SK-N-SH treated with all-trans-retinoic acid at 6 μM for 48 hours (cell line): Measurements from ENCODE around the gene GLOD4.

Experiments
- ATAC-seq: fragments of 200-7000 bp; cut with Tn5 transposase; 3 replicates; pipeline ENCODE4 v1.9.1; 2020; ENCODE audit warnings: mild to moderate bottlenecking, moderate library complexity
- ARNTL ChIP-seq: fragments of 450-650 bp; formaldehyde crosslinking; IDR thresholded peaks from 2 replicates; pipeline ENCODE4 v1.5.0; 2020; ENCODE audit warnings: low read depth, mild to moderate bottlenecking, moderate library complexity, borderline replicate concordance
- BACH2 ChIP-seq: fragments of 250-450 bp; sonication (Bioruptor Pico); IDR thresholded peaks from 2 replicates; pipeline ENCODE4 v1.9.0; 2021; ENCODE audit warnings: mild to moderate bottlenecking, borderline replicate concordance
- GLIS3 ChIP-seq: fragments of 250-450 bp; sonication (Bioruptor Pico); IDR thresholded peaks from 2 replicates; pipeline ENCODE4 v1.5.0; 2020; ENCODE audit warnings: mild to moderate bottlenecking, moderate library complexity
- ISL1 ChIP-seq: fragments of 250-450 bp; sonication (Bioruptor Pico); IDR thresholded peaks from 2 replicates; pipeline ENCODE4 v2.1.2; 2022; ENCODE audit warnings: mild to moderate bottlenecking, moderate library complexity
- OSR1 ChIP-seq: fragments of 250-450 bp; sonication (Bioruptor Pico); IDR thresholded peaks from 2 replicates; pipeline ENCODE4 v1.8.0; 2022; ENCODE audit warnings: moderate library complexity, mild to moderate bottlenecking, inconsistent platforms
- PPARA ChIP-seq: fragments of 250-450 bp; sonication (Bioruptor Pico); IDR thresholded peaks from 2 replicates; pipeline ENCODE4 v1.5.0; 2020; ENCODE audit warnings: mild to moderate bottlenecking, borderline replicate concordance
- RARB ChIP-seq: fragments of 250-450 bp; sonication (Bioruptor Pico); IDR thresholded peaks from 2 replicates; pipeline ENCODE4 v1.8.0; 2021; ENCODE audit warnings: mild to moderate bottlenecking, moderate library complexity
- SNAI2 ChIP-seq: fragments of 250-450 bp; sonication (Bioruptor Pico); IDR thresholded peaks from 2 replicates; pipeline ENCODE4 v1.5.0; 2020; ENCODE audit warnings: mild to moderate bottlenecking, moderate library complexity
- TCF4 ChIP-seq: fragments of 250-450 bp; sonication (Bioruptor Pico); IDR thresholded peaks from 2 replicates; pipeline ENCODE4 v1.8.0; 2021; ENCODE audit warnings: mild to moderate bottlenecking, moderate library complexity, borderline replicate concordance
- ZC3H10 ChIP-seq: fragments of 250-450 bp; sonication (Bioruptor Pico); IDR thresholded peaks from 2 replicates; pipeline ENCODE4 v1.5.1; 2021; ENCODE audit warnings: mild to moderate bottlenecking, moderate library complexity
- ZFP3 ChIP-seq: fragments of 250-450 bp; sonication (Bioruptor Pico); IDR thresholded peaks from 2 replicates; pipeline ENCODE4 v1.5.0; 2020; ENCODE audit warnings: mild to moderate bottlenecking, moderate library complexity
- ZNF565 ChIP-seq: fragments of 450-650 bp; formaldehyde crosslinking; conservative IDR thresholded peaks from 2 replicates; pipeline ENCODE4 v1.5.0; 2020; ENCODE audit warnings: low read depth, mild to moderate bottlenecking, moderate library complexity
- ZNF8 ChIP-seq: fragments of 450-650 bp; formaldehyde crosslinking; IDR thresholded peaks from 2 replicates; pipeline ENCODE4 v1.5.0; 2020; ENCODE audit warnings: mild to moderate bottlenecking, moderate library complexity
- TF ChIP-seq, protein P1 (sequence below): fragments of 250-450 bp; sonication (Bioruptor Pico); IDR thresholded peaks from 2 replicates; pipeline ENCODE4 v1.8.0; 2021; ENCODE audit warnings: low read depth, mild to moderate bottlenecking, moderate library complexity, borderline replicate concordance
- TF ChIP-seq, protein P2 (sequence below): fragments of 250-450 bp; sonication (Bioruptor Pico); IDR thresholded peaks from 2 replicates; pipeline ENCODE4 v1.8.0; 2020; ENCODE audit warnings: mild to moderate bottlenecking, moderate library complexity, borderline replicate concordance
- TF ChIP-seq, protein P3 (sequence below): fragments of 250-450 bp; sonication (Bioruptor Pico); IDR thresholded peaks from 2 replicates; pipeline ENCODE4 v1.5.0; 2020; ENCODE audit warnings: mild to moderate bottlenecking, moderate library complexity
- TF ChIP-seq, protein P4 (sequence below): fragments of 250-450 bp; sonication (Bioruptor Pico); IDR thresholded peaks from 2 replicates; pipeline ENCODE4 v1.5.1; 2021; ENCODE audit warnings: mild to moderate bottlenecking, moderate library complexity
- TF ChIP-seq, protein P5 (sequence below): fragments of 250-450 bp; sonication (Bioruptor Pico); IDR thresholded peaks from 2 replicates; pipeline ENCODE4 v1.5.1; 2020; ENCODE audit warnings: low read depth, mild to moderate bottlenecking, moderate library complexity

GLOD4 gene

DNA sequence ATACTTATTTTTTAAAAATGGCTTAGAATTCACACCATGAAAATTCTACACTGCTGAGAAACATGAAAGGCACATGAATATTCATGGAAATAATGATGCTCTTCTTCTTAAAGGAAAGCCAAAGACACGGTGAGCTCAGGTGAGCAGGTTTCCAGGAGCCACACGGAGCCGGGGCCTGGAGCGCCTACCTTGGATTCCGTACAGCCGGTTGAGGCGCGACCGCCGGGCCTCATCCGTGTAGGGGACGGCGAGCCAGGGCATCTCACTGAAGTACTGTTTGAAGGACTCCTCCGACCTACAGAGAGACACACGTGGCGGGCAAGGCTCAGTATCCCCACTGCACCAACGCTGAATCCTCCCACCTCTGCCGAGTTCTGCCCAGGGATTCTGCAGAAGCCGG lies 37.2 kb upstream of the GLOD4 start:
- TF ChIP-seq, protein P1, sequence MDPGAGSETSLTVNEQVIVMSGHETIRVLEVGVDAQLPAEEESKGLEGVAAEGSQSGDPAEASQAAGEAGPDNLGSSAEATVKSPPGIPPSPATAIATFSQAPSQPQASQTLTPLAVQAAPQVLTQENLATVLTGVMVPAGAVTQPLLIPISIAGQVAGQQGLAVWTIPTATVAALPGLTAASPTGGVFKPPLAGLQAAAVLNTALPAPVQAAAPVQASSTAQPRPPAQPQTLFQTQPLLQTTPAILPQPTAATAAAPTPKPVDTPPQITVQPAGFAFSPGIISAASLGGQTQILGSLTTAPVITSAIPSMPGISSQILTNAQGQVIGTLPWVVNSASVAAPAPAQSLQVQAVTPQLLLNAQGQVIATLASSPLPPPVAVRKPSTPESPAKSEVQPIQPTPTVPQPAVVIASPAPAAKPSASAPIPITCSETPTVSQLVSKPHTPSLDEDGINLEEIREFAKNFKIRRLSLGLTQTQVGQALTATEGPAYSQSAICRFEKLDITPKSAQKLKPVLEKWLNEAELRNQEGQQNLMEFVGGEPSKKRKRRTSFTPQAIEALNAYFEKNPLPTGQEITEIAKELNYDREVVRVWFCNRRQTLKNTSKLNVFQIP (CRISPR knock-in tag) = no peak
- TF ChIP-seq GLIS3 (CRISPR knock-in tag) (no peak), RARB (CRISPR knock-in tag) (no peak), TCF4 (CRISPR knock-in tag) (no peak), SNAI2 (no peak)
- TF ChIP-seq, protein P2, sequence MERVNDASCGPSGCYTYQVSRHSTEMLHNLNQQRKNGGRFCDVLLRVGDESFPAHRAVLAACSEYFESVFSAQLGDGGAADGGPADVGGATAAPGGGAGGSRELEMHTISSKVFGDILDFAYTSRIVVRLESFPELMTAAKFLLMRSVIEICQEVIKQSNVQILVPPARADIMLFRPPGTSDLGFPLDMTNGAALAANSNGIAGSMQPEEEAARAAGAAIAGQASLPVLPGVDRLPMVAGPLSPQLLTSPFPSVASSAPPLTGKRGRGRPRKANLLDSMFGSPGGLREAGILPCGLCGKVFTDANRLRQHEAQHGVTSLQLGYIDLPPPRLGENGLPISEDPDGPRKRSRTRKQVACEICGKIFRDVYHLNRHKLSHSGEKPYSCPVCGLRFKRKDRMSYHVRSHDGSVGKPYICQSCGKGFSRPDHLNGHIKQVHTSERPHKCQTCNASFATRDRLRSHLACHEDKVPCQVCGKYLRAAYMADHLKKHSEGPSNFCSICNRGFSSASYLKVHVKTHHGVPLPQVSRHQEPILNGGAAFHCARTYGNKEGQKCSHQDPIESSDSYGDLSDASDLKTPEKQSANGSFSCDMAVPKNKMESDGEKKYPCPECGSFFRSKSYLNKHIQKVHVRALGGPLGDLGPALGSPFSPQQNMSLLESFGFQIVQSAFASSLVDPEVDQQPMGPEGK (CRISPR knock-in tag) = no peak
- TF ChIP-seq, protein P3, sequence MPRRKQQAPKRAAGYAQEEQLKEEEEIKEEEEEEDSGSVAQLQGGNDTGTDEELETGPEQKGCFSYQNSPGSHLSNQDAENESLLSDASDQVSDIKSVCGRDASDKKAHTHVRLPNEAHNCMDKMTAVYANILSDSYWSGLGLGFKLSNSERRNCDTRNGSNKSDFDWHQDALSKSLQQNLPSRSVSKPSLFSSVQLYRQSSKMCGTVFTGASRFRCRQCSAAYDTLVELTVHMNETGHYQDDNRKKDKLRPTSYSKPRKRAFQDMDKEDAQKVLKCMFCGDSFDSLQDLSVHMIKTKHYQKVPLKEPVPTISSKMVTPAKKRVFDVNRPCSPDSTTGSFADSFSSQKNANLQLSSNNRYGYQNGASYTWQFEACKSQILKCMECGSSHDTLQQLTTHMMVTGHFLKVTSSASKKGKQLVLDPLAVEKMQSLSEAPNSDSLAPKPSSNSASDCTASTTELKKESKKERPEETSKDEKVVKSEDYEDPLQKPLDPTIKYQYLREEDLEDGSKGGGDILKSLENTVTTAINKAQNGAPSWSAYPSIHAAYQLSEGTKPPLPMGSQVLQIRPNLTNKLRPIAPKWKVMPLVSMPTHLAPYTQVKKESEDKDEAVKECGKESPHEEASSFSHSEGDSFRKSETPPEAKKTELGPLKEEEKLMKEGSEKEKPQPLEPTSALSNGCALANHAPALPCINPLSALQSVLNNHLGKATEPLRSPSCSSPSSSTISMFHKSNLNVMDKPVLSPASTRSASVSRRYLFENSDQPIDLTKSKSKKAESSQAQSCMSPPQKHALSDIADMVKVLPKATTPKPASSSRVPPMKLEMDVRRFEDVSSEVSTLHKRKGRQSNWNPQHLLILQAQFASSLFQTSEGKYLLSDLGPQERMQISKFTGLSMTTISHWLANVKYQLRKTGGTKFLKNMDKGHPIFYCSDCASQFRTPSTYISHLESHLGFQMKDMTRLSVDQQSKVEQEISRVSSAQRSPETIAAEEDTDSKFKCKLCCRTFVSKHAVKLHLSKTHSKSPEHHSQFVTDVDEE (CRISPR knock-in tag) = no peak
- no peak for ATAC-seq

DNA sequence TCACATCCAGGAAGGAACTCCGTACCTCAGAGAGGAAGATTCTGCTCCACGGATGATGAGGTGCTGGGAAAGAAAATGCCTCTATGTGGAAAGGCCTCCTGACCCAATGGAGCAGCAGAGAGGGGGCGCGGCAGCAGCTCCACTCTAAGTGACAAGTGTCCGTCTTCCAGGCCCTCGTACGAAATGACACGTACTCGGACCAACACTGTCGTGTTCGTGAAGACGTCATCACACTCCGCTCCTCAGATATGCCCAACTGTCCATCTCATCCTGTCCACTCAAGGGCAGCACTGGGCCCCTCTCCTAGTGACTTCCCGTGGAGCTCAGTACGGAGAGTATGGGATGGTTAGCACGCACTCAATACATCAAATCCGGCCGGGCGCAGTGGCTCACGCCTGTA lies 32.3 kb upstream of the GLOD4 start:
- no peak for ATAC-seq
- TF ChIP-seq PPARA (CRISPR knock-in tag) (no peak), ARNTL (no peak), ZNF565 (CRISPR knock-in tag) (no peak), ISL1 (CRISPR knock-in tag) (no peak), ZC3H10 (CRISPR knock-in tag) (no peak), BACH2 (no peak), OSR1 (CRISPR knock-in tag) (no peak), RARB (CRISPR knock-in tag) (no peak), ZFP3 (CRISPR knock-in tag) (no peak), ZNF8 (no peak)
- TF ChIP-seq, protein P4, sequence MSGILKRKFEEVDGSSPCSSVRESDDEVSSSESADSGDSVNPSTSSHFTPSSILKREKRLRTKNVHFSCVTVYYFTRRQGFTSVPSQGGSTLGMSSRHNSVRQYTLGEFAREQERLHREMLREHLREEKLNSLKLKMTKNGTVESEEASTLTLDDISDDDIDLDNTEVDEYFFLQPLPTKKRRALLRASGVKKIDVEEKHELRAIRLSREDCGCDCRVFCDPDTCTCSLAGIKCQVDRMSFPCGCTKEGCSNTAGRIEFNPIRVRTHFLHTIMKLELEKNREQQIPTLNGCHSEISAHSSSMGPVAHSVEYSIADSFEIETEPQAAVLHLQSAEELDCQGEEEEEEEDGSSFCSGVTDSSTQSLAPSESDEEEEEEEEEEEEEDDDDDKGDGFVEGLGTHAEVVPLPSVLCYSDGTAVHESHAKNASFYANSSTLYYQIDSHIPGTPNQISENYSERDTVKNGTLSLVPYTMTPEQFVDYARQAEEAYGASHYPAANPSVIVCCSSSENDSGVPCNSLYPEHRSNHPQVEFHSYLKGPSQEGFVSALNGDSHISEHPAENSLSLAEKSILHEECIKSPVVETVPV (CRISPR knock-in tag) = no peak
- TF ChIP-seq, protein P2 (CRISPR knock-in tag) = no peak
- TF ChIP-seq, protein P5, sequence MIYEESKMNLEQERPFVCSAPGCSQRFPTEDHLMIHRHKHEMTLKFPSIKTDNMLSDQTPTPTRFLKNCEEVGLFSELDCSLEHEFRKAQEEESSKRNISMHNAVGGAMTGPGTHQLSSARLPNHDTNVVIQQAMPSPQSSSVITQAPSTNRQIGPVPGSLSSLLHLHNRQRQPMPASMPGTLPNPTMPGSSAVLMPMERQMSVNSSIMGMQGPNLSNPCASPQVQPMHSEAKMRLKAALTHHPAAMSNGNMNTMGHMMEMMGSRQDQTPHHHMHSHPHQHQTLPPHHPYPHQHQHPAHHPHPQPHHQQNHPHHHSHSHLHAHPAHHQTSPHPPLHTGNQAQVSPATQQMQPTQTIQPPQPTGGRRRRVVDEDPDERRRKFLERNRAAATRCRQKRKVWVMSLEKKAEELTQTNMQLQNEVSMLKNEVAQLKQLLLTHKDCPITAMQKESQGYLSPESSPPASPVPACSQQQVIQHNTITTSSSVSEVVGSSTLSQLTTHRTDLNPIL (CRISPR knock-in tag) = no peak
- TF ChIP-seq, protein P3 (CRISPR knock-in tag) = no peak
- TF ChIP-seq, all 23 proteins: peak for 0
